ENCODE results near the gene CHADL. TPM values are rescaled to one million over a fixed set of nuclear protein-coding genes. Genes with fewer than 3 reads are reported as not detected.

CHADL gene
- 0.11 and 0.62 TPM in 2 replicates for total RNA-seq

DNA sequence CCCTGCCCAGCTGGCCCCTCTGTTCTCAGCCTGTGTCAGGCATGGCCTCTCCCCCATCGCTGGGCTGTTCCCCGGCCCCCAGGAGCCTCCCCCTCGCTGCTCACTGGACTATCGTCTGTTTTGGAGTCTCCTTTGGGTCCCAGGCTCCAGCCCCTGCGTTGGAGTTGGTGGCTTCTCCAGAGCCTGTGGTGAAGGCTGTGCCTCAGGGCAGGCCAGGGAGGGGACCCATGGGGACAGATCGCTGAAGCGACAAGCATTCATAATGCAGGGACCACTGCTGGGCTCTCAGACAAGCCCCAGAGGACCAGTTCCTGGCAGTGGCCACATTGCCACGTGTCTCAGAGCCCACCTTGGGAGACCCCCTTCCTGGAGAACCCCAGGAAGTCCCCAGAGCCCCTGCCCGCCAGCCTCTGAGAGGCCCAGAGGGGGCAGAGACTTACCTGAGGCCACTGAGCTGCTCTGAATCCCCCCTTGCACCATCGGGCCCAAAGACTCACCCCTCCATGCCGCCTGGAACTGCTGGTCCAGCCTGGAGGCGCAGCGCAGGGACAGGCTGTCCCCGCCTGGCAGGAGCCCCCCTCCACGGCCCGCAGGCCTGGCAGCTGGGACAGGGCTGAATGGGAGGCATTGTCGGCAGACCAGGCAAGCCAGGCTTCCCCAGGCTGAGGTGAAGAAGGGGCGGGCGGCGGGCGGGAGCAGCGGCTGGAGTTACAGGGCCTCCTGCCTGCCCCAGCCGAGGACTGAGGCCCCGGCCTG, at the start of gene CHADL:
Gene CHADL (minus strand): TSS at position 555 of the 756 bp plus-strand sequence. CDS start 50 bp downstream, at position 505.
- DNase-seq (ENCODE audit: low spot score), result no peak
- no peaks in the 10 kb centered on the region for H3K9me3 Mint-ChIP-seq
- peaks cover 2% of the 10 kb centered on the region for H3K27me3 Mint-ChIP-seq (ENCODE audit: low read depth)
- H3K4me3 Mint-ChIP-seq (ENCODE audit: low read depth), result no peak within 1 kb of the TSS
- intact Hi-C loops (cut with micrococcal nuclease), result no loop called here
- H3K36me3 Mint-ChIP-seq (ENCODE audit: low read depth), result peaks cover 10% of the 10 kb centered on the region
- H3K27ac Mint-ChIP-seq, result no peak within 1 kb of the TSS
- peaks cover 3% of the 10 kb centered on the region for H3K4me1 Mint-ChIP-seq (ENCODE audit: low read depth)

DNA sequence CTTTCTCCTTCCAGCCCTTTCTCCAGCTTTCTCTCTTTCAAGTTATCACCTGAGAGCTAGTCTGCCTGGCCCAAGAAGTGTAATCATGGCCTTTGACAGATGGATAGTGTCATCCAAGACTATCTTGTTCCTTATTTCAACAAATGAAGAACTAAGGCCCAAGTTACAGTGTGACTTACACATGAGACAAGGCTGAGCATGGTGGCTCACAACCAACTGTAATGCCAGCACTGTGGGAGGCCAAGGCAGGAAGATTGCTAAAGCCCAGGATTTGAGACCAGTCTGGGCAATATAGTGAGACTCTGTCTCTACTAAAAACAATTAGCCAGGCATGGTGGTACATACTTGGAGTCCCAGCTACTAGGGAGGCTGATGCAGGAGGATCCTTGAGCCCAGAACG, 48.9 kb upstream of the CHADL start:
- H3K27ac Mint-ChIP-seq, result no peak overlapping the region

GRCh38 chr22:41288245-41288946, 47.7 kb upstream of the CHADL start:
- DNase-seq (ENCODE audit: low spot score), result no peak
- no peaks in the 10 kb centered on the region for H3K9me3 Mint-ChIP-seq
- H3K27ac Mint-ChIP-seq, result peak overlapping the region; percentile 66
- intact Hi-C loops (cut with micrococcal nuclease), result loop anchor here (5.0 kb wide), 1 partner anchor 196 kb away; the partner anchor contains the start of gene EP300
- H3K36me3 Mint-ChIP-seq (ENCODE audit: low read depth), result peaks cover 15% of the 10 kb centered on the region
- no peaks in the 10 kb centered on the region for H3K27me3 Mint-ChIP-seq (ENCODE audit: low read depth)
- H3K4me3 Mint-ChIP-seq (ENCODE audit: low read depth), result peak overlapping the region; percentile 60
- peaks cover 24% of the 10 kb centered on the region for H3K4me1 Mint-ChIP-seq (ENCODE audit: low read depth)

More for the DNA sequence above, 48.9 kb upstream of the CHADL start:
- DNase-seq (ENCODE audit: low spot score), result no peak
- H3K27me3 Mint-ChIP-seq (ENCODE audit: low read depth), result no peaks in the 10 kb centered on the region
- H3K4me3 Mint-ChIP-seq (ENCODE audit: low read depth), result no peak overlapping the region
- H3K36me3 Mint-ChIP-seq (ENCODE audit: low read depth), result peaks cover 6% of the 10 kb centered on the region
- H3K4me1 Mint-ChIP-seq (ENCODE audit: low read depth), result peaks cover 18% of the 10 kb centered on the region
- no peaks in the 10 kb centered on the region for H3K9me3 Mint-ChIP-seq
- intact Hi-C loops (cut with micrococcal nuclease), result loop anchor here (5.0 kb wide), 1 partner anchor 197 kb away; the partner anchor contains the start of gene EP300

- H3K36me3 Mint-ChIP-seq (ENCODE audit: low read depth), result peaks cover 26% of the 10 kb centered on the region
- peaks cover 28% of the 10 kb centered on the region for H3K4me1 Mint-ChIP-seq (ENCODE audit: low read depth)
- DNase-seq (ENCODE audit: low spot score), result no peak
- no peaks in the 10 kb centered on the region for H3K27me3 Mint-ChIP-seq (ENCODE audit: low read depth)
- peak overlapping the region; percentile 93 for H3K4me3 Mint-ChIP-seq (ENCODE audit: low read depth)
- intact Hi-C loops (cut with micrococcal nuclease), result loop anchor here (1.0 to 5.0 kb wide), 6 partner anchors 15 to 430 kb away; partner anchors contain the start of genes EP300, L3MBTL2, RBX1 and ST13
- no peaks in the 10 kb centered on the region for H3K9me3 Mint-ChIP-seq
- peak overlapping the region; percentile 96 for H3K27ac Mint-ChIP-seq
These were observed 45.9 kb upstream of the CHADL start for GRCh38 chr22:41286639-41287091.

DNA sequence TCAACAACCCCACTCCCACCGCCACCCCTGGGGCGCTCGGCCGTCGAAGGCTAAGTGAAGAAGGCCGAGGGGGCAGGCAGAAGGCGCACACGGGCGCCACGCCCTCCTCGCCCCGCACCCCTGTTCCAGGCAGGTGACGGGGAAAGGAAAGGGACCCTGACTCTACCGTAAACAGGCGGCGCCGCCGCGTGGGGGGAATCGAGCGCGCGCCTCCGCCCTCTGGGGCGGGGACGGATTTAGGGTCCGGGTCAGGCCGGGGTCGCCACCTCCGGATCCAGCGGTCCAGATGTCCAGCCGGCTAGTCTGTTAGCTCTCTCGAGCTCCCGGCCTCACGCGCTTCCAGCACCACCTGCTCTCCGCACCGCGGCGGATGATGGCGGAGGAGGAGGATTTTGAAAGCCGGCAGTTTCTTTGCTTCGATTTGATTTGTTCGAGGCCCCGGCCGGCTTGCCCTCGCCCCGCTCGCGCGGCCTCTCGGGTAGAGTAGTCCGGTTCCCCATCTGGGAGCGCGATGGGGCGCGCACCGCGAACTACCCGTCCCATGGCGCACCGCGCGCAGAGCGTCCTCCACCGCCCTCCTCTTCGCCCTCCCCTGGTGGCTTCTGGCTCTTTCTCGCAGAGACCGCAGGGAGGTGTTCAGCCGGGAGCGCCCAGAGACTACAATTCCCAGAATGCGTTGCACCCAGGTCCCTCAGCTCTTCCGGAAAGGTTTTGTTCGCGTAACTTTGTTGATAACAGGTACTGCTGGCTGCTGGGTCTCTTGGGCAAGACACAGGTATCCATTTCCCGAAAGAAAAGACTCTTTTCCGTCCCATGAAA, 45.3 kb upstream of the CHADL start, which contains the start of gene RANGAP1:
Gene RANGAP1 (minus strand): TSS at position 368 of the 819 bp plus-strand sequence. CDS start 5,143 bp downstream, outside the sequence.
- no peaks in the 10 kb centered on the region for H3K27me3 Mint-ChIP-seq (ENCODE audit: low read depth)
- peak within 1 kb of the TSS; percentile 96 for H3K27ac Mint-ChIP-seq
- peaks cover 30% of the 10 kb centered on the region for H3K4me1 Mint-ChIP-seq (ENCODE audit: low read depth)
- DNase-seq (ENCODE audit: low spot score), result peak; percentile 99
- H3K36me3 Mint-ChIP-seq (ENCODE audit: low read depth), result peaks cover 32% of the 10 kb centered on the region
- no peaks in the 10 kb centered on the region for H3K9me3 Mint-ChIP-seq
- intact Hi-C loops (cut with micrococcal nuclease), result loop anchor here (1.0 to 5.0 kb wide), 7 partner anchors 15 to 429 kb away; partner anchors contain the start of genes EP300, L3MBTL2, RBX1 and ST13
- peak within 1 kb of the TSS; percentile 93 for H3K4me3 Mint-ChIP-seq (ENCODE audit: low read depth)

- H3K4me1 Mint-ChIP-seq (ENCODE audit: low read depth), result peaks cover 33% of the 10 kb centered on the region
- intact Hi-C loops (cut with micrococcal nuclease), result loop anchor here (1.0 to 5.0 kb wide), 2 partner anchors 159 to 193 kb away; partner anchors contain the start of gene EP300
- no peaks in the 10 kb centered on the region for H3K9me3 Mint-ChIP-seq
- DNase-seq (ENCODE audit: low spot score), result peak; percentile 82
- H3K4me3 Mint-ChIP-seq (ENCODE audit: low read depth), result peak overlapping the region; percentile 93
- H3K27me3 Mint-ChIP-seq (ENCODE audit: low read depth), result no peaks in the 10 kb centered on the region
- peak overlapping the region; percentile 96 for H3K27ac Mint-ChIP-seq
- peaks cover 38% of the 10 kb centered on the region for H3K36me3 Mint-ChIP-seq (ENCODE audit: low read depth)
These were observed 44.7 kb upstream of the CHADL start for GRCh38 chr22:41285441-41285819.

DNA sequence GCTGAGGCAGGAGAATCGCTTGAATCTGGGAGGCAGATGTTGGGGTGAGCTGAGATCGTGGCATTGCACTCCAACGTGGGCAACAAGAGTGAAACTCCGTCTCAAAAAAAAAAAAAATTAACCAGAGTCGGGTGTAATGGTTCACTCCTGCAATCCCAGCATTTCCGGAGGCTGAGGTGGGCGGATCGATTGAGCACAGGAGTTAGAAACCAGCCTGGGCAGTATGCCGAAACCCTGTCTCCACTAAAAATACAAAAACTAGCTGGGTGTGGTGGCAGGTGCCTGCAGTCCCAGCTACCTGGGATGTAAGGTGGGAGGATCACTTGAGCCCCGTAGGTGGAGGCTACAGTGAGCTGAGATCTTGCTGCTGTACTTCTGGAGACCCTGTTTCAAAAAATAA, 43.7 kb upstream of the CHADL start:
- no peaks in the 10 kb centered on the region for H3K27me3 Mint-ChIP-seq (ENCODE audit: low read depth)
- H3K4me3 Mint-ChIP-seq (ENCODE audit: low read depth), result peak overlapping the region; percentile 93
- H3K27ac Mint-ChIP-seq, result peak overlapping the region; percentile 96
- H3K9me3 Mint-ChIP-seq, result no peaks in the 10 kb centered on the region
- intact Hi-C loops (cut with micrococcal nuclease), result no loop called here
- peaks cover 46% of the 10 kb centered on the region for H3K36me3 Mint-ChIP-seq (ENCODE audit: low read depth)
- no peak for DNase-seq (ENCODE audit: low spot score)
- H3K4me1 Mint-ChIP-seq (ENCODE audit: low read depth), result peaks cover 33% of the 10 kb centered on the region

- no peaks in the 10 kb centered on the region for H3K27me3 Mint-ChIP-seq (ENCODE audit: low read depth)
- peaks cover 75% of the 10 kb centered on the region for H3K36me3 Mint-ChIP-seq (ENCODE audit: low read depth)
- H3K9me3 Mint-ChIP-seq, result no peaks in the 10 kb centered on the region
- intact Hi-C loops (cut with micrococcal nuclease), result no loop called here
- H3K4me3 Mint-ChIP-seq (ENCODE audit: low read depth), result no peak overlapping the region
- no peak for DNase-seq (ENCODE audit: low spot score)
- H3K4me1 Mint-ChIP-seq (ENCODE audit: low read depth), result peaks cover 22% of the 10 kb centered on the region
- H3K27ac Mint-ChIP-seq, result peak overlapping the region; percentile 12
These were observed 40.1 kb upstream of the CHADL start for GRCh38 chr22:41280854-41281253.

- Mint-ChIP-seq H3K4me3 (ENCODE audit: low read depth) (no peak overlapping the region), H3K27ac (no peak overlapping the region), H3K4me1 (ENCODE audit: low read depth) (peaks cover 20% of the 10 kb centered on the region), H3K36me3 (ENCODE audit: low read depth) (peaks cover 79% of the 10 kb centered on the region), H3K27me3 (ENCODE audit: low read depth) (no peaks in the 10 kb centered on the region), H3K9me3 (no peaks in the 10 kb centered on the region)
- intact Hi-C loops (cut with micrococcal nuclease), result no loop called here
- DNase-seq (ENCODE audit: low spot score), result no peak
These were observed 39.3 kb upstream of the CHADL start for GRCh38 chr22:41280065-41280464.

GRCh38 chr22:41274856-41275255, 34.1 kb upstream of the CHADL start:
- Mint-ChIP-seq H3K4me3 (ENCODE audit: low read depth) (no peak overlapping the region), H3K27ac (no peak overlapping the region), H3K27me3 (ENCODE audit: low read depth) (no peaks in the 10 kb centered on the region), H3K36me3 (ENCODE audit: low read depth) (peaks cover 75% of the 10 kb centered on the region), H3K4me1 (ENCODE audit: low read depth) (peaks cover 3% of the 10 kb centered on the region), H3K9me3 (no peaks in the 10 kb centered on the region)
- DNase-seq (ENCODE audit: low spot score), result no peak
- intact Hi-C loops (cut with micrococcal nuclease), result no loop called here

DNA sequence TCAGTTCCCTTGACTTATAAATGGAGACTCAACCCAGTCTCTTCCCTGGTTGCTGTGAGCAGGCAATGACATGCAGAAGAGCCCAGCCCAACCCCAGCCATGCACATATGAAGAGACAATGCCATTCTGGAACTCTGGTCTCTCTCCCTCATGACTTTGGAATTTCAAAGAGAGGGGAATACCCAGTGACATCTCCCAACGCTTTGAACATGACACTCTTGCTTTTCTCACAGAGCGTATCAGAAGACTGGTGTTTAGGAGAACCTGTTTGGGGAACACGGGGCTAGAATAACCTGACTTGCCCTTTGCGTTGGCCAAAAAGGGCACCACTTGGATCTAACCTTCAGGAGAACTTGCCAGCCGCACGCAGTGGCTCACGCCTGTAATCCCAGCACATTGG, 32.4 kb upstream of the CHADL start:
- Mint-ChIP-seq H3K4me1 (ENCODE audit: low read depth) (peaks cover 3% of the 10 kb centered on the region), H3K36me3 (ENCODE audit: low read depth) (peaks cover 74% of the 10 kb centered on the region), H3K27me3 (ENCODE audit: low read depth) (no peaks in the 10 kb centered on the region), H3K9me3 (no peaks in the 10 kb centered on the region), H3K4me3 (ENCODE audit: low read depth) (no peak overlapping the region), H3K27ac (no peak overlapping the region)
- intact Hi-C loops (cut with micrococcal nuclease), result no loop called here
- DNase-seq (ENCODE audit: low spot score), result no peak

- no peaks in the 10 kb centered on the region for H3K4me1 Mint-ChIP-seq (ENCODE audit: low read depth)
- intact Hi-C loops (cut with micrococcal nuclease), result no loop called here
- H3K27me3 Mint-ChIP-seq (ENCODE audit: low read depth), result no peaks in the 10 kb centered on the region
- H3K36me3 Mint-ChIP-seq (ENCODE audit: low read depth), result peaks cover 72% of the 10 kb centered on the region
- DNase-seq (ENCODE audit: low spot score), result no peak
- no peak overlapping the region for H3K27ac Mint-ChIP-seq
- H3K9me3 Mint-ChIP-seq, result no peaks in the 10 kb centered on the region
- no peak overlapping the region for H3K4me3 Mint-ChIP-seq (ENCODE audit: low read depth)
These were observed 31.1 kb upstream of the CHADL start for GRCh38 chr22:41271787-41272186.
